DMS53 treated with DMSO at 0.1 percent for 48 hours (cell line): ENCODE data around the gene EDARADD.
"Not testable (repeated sequence)": the region's sequence is repeated elsewhere in the genome, so short reads cannot be mapped to it uniquely, and the experiment has no call there.

Experiments used
- DNase-seq: peaks from one replicate; lab custom pipeline; 2025; ENCODE audit not compliant: unreplicated experiment; lab: John Stamatoyannopoulos, UW

Gene EDARADD

DNA sequence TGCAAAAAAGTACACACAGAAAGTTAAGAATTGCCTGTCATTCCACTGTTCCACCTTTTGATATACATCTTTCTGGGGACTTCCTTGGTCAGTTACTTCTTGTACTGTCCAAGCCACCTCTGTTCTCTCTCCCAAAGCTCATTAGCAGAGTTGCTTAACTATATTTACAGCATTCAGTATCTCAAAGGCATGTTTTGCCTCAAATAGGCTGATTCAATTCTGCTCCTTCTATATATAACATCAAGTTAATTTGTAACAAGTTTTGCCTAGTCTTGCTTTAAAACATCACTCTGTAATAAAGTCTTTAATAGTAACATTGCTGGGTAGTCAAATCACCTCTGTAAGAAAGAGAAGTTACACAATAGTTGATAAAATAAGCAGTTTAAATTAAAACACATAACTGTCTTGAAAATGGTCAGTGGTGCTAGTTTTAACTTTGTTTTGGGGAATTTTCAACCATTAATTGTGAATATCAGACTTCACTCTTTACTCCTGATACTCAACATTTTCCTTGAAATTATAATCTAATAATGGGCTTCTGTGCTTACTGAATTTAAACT, 35.7 kb downstream of the EDARADD start:
- no peak for DNase-seq

- no peak for DNase-seq
Observed at GRCh38 chr1:236433819-236434315, 39.8 kb downstream of the EDARADD start.

GRCh38 chr1:236438614-236439013, 44.5 kb downstream of the EDARADD start:
- no peak for DNase-seq

DNA sequence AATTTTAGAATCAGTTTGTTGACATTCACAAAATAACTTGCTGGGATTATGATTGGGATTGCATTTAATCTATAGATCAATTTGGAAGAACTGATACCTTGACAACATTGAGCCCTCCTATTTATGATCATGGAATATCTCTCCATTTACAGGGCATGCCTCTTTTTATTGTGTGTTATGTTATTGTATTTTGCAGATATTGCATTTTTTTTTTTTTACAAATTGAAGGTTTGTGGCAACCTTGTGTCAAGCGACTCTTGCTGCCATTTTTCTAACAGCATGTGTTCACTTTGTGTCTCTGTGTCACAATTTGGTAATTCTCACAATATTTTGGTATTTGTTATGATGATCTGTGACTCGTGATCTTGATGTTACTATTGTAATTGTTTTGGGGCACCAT, 46.3 kb downstream of the EDARADD start:
- DNase-seq = no peak

GRCh38 chr1:236450779-236451178, 56.7 kb downstream of the EDARADD start:
- peak; percentile 7 for DNase-seq

- DNase-seq = no peak
Observed at GRCh38 chr1:236451796-236452373, 57.8 kb downstream of the EDARADD start.

- no peak for DNase-seq
Observed at GRCh38 chr1:236455243-236455642, 61.2 kb downstream of the EDARADD start.

DNA sequence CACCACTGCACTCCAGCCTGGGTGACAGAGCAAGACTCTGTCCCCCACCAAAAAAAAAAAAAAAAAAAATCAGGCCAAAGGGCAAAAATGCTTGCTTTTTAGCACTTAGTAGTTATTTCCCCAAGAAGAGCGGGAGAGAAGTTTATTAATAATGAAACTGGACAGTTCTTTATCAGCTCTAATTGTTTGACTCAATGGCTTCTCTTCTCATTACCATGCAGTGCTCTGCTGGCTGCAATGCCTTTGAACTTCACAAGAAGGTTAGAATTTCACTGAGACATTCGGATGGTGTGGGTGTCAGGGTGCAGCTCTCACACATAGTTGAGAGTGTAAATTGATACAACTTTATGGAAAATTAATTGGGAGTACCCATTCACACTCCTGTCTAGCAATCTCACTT, 63.7 kb downstream of the EDARADD start:
- no peak for DNase-seq

DNA sequence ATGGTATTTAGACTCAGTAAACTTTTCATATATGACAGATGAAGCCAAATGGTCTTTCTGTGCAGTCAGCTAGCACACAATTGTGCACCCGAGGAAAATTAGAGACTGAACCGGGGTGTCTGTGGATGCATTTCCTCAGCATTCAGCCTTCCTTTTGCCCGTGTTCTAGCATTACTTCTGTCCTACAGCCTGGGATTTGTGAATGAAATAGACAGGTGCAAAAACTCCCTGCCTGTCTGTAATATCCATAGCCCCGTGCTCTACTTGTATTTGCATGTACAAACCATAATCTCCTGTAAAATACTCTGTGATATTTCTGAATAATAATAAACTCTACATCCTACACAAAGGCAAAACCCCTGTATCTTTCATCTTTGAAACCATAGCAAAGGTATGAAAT, 64.9 kb downstream of the EDARADD start:
- no peak for DNase-seq

DNA sequence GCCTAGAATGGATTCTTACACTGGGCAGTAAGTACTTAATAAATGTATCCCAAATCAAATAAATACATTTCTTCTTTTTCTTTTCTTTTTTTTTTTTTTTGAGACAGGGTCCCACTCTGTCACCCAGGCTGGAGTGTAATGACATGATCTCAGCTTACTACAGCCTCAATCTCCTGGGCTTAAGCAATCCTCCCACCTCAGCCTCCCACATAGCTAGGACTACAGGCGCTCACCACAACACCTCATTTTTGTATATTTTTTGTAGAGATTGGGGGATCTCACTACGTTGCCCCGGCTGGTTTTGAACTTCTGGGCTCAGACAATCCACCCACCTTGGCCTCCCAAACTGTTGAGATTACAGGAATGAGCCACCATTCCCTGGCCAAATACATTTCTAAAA, 66.0 kb downstream of the EDARADD start:
- DNase-seq = no peak

- not testable (repeated sequence) for DNase-seq
Observed at GRCh38 chr1:236464197-236464596, 70.1 kb downstream of the EDARADD start.

GRCh38 chr1:236465231-236465958, 71.3 kb downstream of the EDARADD start:
- DNase-seq = no peak

DNA sequence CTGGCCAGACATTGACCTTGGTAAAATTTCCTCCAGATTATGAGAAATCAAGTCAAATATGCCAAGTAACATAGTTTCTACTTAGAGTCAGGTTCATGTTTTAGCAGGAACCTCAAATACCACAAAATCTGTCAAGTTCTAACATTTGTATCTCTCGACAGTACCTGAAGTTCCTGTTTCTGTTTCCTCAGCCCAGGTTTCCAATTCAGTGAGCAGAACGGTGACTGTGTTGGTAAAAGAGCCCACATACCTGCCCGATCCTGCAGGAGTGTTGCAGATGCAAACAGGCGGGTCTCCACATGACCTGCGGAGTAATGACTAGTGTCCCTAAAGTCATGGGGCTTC, 71.8 kb downstream of the EDARADD start:
- DNase-seq = no peak

DNA sequence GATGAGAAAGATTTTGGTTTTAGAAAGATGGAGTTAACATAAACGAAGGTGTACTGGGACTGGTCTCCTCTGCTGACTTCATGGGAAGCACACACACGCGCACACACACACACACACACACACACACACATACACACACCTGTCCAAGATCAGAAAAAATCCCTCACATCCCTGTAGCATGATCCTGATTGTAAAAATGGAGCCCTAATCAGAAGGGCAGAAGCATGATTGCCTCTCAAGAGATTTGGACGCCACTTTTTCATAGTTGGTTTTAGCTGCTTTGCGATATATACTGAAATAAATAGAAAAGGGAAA, 73.2 kb downstream of the EDARADD start:
- no peak for DNase-seq

- no peak for DNase-seq
Observed at GRCh38 chr1:236468625-236469024, 74.5 kb downstream of the EDARADD start.

GRCh38 chr1:236469466-236469865, 75.4 kb downstream of the EDARADD start:
- no peak for DNase-seq

DNA sequence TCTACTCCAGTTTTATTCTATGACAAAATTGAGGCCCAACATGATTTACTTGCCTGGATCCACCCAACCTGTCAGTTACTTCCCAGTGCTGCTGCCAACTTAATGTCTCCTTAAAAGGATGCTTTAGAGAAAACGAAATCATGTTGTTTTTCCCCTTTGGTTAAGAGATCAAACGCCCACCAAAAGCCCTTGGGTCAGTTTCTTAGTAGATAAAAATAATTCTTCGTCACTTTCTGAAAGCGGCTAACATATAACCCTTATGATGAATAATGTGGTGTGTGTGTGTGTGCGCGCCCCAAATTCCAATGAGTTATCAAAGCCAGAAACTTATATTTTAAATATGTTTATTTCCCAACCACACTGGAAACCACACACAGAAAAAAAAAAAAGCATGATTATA, 77.0 kb downstream of the EDARADD start:
- DNase-seq = no peak

DNA sequence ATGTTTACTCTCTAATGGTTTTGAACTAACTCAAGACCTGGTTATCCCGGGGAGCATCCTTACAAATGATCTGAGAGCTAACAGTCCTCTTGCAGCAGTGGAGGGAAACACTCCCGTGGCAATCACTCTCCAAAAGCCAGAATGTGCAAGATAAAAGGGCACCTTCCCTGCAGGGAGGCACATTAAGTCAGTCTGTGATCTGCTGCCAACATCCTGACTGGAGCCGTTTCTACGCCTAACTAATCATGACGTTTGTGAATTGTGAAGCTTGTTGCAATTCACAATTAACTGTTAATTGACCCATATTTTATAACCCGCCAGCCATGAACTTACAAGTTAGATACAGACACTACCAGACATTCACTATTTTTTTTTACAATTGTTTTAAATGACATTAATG, 77.6 kb downstream of the EDARADD start:
- no peak for DNase-seq

DNA sequence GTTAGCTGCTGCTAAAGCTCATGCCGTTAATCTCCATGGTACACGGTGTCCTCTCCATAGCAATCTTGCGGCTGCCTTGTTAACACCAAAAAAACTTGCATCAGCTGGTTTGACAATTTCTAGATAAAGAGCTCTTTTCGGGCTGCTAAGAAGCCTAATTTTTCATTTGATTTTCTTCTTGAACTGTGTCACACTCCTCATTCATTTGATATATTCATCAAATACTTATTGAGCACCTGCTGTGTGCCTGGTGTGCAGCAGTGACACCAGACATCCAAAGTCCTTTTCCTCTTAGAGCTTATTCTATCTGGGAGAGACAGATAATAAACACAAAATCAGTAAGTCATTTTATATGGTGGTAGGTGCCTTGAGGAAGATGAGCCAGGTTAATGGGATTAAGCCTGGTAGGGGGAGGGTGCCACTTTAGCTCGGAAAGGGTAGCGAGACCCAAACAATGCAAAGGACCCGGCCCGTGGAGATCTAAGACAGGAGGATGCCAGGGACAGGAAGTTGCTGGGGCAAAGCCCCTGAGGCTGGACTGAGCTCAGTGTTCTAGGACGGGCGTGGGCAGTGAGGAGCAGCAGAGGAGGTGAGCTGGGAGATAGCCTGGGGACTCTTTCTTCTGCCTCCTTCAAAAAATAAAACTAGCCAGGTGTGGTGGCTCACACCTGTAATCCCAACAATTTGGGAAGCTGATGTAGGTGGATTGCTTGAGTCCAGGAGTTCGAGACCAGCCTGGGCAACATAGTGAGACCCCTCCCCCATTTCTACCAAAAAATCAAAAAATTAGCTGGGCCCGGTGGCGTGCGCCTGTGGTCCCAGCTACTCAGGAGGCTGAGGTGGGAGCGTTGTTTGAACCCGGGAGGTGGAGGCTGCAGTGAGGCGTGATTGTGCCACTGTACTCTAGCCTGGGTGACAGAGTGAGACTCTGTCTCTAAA, 79.0 kb downstream of the EDARADD start:
- DNase-seq = no peak

GRCh38 chr1:236476019-236476418, 81.9 kb downstream of the EDARADD start:
- DNase-seq = no peak

- DNase-seq = no peak
Observed at GRCh38 chr1:236480758-236481436, 86.8 kb downstream of the EDARADD start.
